Suppressor macrophage treated with lipopolysaccharide for 4 hours (primary cell): ENCODE results near the gene MYRIP.
"Not testable (repeated sequence)": the region's sequence is repeated elsewhere in the genome, so short reads cannot be mapped to it uniquely, and the experiment has no call there.

ENCODE experiments used
- DNase-seq: peaks from one replicate; pipeline ENCODE4 v3.0.0-alpha.2; 2020

Gene MYRIP

DNA sequence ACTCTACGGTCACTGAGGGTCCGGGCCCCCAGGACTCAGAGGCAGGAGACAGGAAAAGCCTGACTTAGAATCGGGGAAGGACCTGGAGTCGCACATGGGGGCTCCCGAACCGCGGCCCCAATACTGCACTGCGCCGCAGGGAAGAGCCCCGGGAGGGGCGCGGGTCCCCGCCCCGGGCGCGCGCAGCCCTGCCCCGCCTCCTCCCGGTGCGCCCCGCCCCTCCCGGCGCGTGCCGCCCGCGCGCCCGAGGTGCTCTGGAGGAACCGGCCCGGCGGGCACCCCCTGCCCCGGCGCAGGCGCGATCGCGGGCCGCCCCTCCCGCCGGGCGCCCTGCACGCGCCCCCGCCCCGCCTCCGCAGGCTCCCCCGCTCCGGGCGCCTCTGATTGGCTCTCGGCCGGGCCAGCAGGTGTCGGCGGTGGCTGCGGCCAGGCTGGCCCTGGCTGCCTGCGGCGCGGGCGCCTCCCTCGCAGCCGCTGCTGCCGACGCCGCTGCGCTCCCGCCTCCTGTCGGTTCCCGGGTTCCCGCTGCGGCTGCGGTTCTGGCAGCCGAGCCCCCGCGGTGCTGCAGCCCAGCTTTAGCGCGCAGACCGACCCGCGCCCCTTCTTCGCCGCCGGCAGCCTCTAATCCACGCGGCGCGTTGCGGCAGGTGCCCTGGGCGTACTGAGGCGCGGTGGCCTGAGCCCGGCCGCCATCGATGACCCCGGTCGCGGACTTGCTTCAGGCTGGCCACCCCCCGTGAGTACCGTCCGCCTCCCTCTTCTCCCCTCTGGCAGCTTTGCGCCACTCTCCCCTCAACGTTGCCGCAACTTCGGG, at the start of gene MYRIP:
Gene MYRIP, plus strand, starts transcription at position 429 of the 814 bp plus-strand sequence. CDS start 91,208 bp downstream, outside the sequence.
- DNase-seq = peak; percentile 5

DNA sequence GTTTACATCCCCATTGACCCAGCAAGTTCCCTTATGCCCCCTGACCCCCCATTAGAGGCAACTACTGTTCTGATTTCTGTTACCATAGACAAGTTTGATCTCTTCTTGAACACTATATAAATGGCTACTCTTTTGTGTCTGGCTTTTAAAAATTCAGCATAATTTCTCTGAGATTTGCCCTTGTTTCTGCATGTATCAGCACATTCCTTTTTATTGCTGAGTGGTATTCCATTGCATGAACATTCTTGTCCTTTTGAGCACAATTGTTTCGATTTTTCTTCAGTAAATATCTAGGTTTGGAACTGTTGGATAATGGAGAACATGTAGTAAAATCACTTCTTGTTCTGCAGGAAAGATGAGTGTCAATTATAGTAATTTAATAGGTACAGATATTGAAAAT, 49.1 kb upstream of the MYRIP start:
- DNase-seq = no peak

DNA sequence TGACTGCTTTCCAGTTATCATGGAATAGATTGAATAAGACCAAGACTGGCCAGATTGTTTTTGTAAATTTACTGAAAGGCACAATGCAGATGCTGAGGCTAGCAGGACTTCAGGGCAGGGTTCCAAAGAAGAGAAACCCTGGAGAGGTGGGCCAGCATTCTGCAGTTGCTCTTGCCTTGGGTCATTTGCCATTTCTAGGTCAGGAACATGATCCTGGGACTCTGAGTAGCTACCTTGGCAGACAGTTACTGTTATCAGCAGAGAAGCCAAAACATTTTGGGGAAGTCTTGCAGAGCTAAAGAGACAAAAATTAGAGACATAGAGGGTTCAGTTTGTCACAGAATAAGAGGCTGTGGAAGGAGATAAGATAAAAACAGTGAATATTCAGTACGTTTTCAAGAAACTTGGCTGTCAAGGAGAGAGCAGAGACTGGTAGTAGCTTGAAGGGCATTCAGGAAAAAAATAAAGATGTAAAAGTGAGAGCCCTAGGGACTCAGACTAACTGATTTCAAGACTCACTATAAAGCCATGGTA, 46.8 kb upstream of the MYRIP start:
- DNase-seq = no peak

DNA sequence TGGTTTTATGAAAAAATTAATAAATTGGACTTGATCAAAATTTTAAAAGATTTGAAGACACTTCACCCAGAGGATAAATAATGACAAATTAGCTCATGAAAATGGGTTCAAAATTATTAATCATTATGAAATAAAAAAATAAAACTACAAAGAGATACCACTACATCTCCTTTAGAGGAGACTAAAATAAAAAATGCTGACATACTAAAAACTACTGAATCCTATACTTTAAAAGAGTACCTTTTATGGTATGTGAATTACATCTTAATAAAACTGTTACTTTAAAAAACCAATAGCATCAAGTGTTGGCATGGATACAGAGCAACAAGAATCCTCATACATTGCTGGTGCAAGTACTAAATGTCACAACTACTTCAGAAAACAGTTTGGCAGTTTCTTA, 46.0 kb upstream of the MYRIP start:
- DNase-seq = no peak

DNA sequence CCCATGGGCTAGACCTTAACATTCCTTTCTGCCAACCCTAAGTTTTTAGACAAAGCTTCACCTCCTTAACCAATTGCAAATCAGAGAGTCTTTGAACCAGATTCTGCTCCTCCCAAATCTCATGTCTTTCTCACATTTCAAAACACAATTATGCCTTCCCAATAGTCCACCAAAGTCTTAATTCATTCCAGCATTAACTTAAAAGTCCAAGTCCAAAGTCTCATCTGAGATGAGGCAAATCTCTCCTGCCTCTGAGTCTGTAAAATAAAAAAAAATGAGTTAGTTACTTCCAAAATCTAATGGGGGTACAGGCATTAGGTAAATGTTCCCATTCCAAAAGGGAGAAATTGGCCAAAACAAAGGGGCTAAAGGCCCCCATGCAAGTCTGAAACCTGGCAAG, 43.8 kb upstream of the MYRIP start:
- DNase-seq = no peak

DNA sequence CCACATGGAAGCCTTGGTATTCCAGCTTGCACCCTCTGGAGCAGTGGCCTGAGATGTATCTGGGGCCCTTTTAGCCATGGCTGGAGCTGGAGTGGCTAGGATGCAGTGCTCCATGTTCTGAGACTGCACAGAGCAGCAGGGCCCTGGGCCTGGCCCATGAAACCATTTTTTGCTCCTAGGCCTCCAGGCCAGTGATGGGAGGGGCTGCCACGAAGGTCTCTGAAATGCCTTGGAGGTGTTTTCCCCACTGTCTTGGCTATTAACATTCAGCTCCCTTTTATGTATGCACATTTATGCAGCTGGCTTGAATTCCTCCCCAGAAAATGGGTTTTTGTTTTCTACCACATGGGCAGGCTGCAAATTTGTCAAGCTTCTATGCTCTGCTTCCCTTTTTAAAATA, 43.0 kb upstream of the MYRIP start:
- no peak for DNase-seq

DNA sequence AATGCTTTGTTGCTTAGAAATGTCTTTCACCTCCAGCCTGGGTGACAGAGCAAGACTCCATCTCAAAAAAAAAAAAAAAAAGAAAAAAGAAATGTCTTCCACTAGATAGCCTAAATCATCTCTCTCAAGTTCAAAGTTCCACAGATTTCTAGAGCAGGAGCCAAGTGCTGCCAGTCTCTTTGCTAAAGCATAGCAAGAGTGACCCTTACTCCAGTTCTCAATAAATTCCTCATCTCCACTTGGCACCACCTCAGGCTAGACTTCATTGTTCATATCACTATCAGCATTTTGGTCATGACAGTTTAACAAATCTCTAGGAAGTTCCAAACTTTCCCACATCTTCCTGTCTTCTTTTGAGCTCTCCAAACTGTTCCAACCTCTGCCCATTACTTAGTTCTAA, 42.5 kb upstream of the MYRIP start:
- DNase-seq = not testable (repeated sequence)

DNA sequence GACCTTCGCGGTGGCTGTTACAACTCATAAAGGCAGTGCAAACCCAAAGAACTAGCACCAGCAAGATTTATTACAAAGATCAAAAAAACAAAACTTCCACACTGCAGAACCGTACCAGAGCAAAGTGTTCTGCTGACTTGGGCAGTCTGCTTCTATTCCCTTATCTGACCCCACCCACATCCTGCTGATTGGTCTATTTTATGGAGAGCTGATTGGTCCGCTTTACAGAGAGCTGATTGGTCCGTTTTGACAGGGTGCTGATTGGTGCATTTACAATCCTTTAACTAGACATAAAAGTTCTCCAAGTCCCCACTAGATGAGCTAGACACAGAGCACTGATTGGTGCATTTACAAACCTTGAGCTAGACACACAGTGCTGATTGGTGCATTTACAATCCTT, 31.2 kb upstream of the MYRIP start:
- DNase-seq = not testable (repeated sequence)

DNA sequence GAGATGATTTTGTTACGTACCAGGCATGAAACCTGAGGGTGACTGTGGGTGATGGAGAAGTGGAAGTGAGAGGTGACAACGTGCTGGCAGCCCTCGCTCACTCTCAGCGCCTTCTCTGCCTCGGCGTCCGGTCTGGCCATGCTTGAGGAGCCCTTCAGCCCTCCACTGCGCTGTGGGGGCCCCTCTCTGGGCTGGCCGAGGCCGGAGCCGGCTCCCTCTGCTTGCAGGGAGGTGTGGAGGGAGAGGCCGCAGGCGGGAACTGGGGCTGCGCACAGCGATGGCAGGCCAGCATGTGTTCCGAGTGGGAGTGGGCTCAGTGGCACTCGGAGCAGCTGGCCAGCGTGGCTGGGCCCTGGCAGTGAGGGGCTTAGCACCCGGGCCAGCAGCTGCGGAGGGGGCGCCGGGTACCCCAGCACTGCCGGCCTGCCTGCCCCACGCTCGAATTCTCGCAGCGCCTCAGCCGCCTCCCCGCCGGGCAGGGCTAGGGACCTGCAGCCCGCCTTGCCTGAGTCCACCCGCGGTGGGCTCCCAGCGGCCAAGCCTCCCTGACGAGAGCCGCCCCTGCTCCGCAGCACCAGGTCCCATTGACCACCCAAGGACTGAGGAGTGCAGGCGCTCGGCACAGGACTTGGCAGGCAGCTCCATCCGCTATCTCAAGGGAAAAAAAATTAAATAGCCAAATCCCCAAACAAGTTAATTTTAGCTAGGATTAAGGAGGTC, 29.7 kb upstream of the MYRIP start:
- DNase-seq = no peak

DNA sequence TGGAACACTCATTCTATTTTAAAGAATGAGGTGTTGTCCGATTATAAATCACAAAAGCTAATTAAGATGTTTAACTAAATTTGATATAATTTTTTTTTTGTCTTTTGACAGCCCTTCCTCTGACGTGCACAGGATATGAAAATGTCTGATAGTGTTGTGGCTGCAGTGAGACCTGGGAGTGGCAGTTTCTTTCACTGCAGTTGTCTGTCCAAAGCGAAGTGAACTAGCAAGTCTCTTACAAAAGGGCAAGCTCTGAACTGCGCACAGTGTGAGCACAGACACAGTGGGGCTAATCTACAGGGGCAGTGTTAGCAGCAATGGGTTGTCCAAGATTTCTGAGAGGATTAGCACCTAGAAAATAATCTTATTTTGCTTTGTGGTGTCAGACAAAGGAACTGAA, 29.1 kb upstream of the MYRIP start:
- DNase-seq = no peak

DNA sequence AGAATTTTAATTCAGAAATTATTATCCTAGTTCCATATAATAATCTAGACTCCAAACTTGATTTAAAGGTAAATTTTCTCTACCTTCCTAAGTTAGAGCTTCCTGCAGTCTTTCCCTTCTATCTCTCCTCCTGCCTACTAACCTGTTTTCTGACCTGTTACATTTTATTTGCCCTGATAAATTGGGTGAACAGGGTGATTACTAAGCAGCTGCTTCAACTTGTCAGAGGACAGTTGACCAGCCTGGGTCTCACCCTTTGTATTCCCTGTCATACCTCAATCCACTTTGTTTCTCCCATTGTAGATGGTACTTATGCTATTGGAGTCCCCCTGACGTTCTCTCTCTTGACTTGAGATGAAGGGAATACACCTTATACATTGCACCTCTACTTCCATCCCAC, 28.4 kb upstream of the MYRIP start:
- no peak for DNase-seq

DNA sequence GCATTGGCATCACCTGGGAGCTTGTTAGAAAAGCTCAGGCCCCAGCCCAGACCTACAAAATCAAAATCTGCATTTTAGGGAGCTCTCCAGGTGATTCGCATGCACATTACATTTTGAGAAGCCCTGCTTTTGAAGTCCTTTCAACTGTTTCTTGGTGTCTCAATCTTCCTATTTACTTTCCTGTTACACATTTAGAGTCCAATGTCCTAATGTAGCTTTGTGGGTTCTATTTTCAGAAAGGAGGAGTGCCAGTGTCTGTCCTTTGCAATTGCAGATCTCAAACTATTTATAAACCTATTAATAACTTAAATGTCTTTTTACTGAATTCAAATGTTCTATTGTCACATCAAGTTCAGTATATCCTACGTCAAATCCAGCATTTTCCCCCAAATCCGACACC, 27.8 kb upstream of the MYRIP start:
- no peak for DNase-seq

DNA sequence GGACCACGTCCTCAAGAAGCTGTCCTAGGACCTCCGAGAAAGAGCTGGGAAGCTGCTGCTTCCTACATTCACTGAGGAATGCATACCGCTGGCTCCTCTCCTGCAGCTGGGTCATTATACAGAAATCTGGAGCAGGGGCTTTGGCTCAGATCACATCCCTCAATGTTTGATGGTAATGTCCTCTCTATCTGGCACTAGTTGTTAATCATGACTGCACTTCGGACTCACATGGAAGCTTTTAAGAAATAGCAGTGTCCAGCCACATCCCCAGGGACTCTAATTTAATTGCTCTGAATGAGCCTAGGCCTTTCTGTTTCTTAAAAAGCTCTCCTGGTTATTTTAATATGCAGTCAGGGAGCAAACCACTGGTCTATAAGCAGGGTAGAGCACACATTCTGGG, 25.7 kb upstream of the MYRIP start:
- DNase-seq = no peak

DNA sequence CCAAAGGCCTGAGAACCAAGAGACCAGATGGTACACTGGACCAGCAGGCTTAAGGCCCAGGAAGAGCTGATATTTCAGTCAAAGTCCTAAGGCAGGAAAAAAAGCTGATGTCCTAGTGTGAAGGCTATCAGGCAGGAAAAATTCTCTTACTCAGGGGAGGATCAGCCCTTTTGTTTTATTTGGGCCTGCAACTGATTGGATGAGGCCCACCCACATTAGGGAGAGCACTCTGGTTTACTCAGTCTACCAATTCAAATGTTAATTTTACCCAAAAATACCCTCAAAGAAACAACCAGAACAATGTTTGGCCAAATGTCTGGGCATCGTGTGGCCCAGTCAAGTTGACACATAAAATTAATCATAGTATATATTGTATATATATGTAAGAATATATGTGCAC, 24.5 kb upstream of the MYRIP start:
- no peak for DNase-seq

DNA sequence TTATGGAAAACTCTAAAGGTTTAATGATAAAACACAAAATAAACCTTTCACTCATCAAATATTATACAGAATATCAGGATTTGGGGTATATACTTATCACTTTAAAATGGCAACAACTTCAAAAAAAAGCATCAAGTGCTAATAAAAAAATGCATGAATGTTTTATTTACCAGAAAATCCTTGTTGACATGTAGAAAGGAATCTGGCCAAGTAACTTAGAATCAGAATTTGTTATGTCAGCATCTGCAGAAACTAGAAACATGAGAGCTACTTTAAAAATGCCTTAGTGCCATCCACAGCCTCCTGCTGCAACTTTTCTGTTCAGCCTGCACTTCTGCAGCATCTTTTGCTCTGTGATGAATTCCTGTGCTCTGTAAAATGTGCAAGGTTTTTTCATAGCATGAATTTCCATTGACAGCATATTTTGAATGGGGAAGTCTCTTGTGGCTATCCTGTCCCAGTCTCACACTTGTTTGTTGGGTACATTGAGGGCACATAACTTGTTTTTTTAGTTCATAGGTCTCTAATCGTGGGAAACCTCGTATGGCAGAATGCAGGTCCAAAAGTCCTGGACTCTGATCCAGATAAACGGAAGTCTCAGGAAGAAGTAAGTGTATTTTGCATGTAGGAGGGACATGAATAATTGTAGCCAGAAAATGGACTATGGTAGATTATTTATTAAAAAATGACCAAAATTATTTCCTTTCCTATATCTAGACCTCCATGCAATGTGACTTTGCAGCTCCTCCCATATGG, 21.1 kb upstream of the MYRIP start:
- DNase-seq = no peak

DNA sequence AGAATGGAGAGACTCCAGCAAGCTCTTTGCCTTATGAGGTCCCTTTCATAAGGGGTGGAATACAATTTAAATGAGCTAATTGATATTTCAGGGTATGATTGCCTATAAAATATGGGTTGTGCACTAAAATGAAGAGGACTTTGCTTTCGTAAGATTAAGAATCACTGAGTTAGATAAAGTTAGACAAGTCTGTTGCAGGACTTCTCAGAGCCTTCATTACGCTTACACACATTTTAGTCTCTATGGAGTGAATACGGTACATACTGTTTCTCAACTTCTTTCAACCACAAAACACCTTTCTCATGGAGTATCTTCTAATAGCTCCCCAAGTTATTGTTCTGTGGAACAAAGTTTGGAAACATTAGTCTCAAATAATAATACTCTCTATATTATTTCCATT, 17.8 kb upstream of the MYRIP start:
- DNase-seq = no peak

DNA sequence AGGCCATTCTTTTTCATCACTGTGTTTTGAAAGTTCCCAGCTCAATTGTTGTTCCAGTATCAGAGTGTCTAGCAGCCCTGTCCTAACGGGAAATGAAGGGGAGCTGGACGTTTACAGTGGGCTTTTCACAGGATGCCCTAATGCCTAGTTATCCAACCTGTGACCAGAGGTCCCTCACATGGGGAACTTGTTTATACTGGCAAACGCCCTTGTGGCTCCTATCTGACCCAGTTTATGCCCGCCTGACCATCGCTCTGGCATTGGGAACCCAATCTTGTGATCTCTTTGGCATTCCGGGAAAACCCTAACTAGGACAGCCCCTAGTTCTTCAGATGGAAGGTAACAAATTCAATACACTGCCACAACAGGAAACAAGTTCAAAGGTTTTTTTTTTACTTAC, 14.5 kb upstream of the MYRIP start:
- DNase-seq = no peak

DNA sequence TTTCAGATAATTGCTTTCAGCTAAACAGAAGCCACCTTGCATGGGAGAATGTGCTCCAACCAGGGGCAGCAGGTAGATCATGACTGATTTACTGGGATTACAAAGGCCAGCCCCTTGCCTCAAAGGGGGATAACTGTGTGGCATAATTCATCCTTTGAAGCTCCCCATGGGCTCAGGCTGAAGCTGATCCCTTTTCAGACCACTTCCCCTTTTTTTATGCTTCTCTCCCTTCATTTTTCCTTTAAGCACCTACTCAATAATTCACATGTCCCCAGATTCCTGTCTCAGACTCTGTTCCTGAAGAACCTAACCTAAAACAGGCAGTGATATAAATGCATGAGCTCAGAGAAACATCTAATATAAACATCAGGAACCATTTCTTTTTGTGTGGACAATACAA, 8.2 kb upstream of the MYRIP start:
- no peak for DNase-seq

DNA sequence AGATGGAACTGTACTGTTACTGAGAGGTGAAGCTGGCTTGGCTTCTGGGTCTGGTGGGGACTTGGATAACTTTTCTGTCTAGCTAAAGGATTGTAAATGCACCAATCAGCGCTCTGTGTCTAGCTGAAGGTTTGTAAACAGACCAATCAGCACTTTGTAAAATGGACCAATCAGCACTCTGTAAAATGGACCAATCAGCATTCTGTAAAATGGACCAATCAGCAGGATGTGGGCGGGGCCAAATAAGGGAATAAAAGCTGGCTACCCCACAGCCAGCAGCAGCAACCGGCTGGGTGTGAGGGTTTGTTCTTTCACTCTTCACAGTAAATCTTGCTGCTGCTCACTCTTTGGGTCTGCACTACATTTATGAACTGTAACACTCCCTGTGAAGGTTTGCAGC, 6.9 kb upstream of the MYRIP start:
- not testable (repeated sequence) for DNase-seq

DNA sequence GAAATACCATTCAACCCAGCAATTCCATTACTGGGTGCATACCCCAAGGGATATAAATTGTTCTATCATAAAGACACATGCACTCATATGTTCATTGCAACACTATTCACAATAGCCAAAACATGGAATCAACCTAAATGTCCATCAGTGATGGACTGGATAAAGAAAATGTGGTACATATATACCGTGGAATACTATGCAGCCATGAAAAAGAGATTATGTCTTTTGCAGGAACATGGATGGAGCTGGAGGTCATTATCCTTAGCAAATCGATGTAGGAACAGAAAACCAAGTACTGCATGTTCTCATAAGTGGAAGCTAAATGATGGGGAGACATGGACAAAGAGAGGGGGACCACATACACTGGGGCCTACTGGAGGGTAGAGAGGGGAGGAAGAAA, 5.5 kb upstream of the MYRIP start:
- DNase-seq = no peak

DNA sequence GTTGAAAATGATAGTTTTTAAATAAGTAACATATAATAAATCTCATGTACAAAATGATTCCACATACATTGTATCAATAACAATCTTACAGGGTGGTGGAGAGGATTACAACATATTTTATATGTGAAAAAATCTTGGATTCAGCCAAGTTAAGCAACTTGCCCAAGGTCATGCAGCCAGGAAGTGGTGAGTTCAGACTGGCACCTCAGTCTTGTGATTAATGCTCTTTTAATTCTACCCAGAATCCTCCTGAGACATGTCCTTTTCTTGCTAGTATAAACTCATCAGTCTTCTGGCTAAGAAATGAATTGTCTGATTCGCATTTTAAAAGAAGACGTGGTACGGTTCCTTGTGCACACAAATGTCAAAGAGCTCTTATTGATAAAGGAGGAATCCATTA, 4.5 kb upstream of the MYRIP start:
- DNase-seq = no peak

DNA sequence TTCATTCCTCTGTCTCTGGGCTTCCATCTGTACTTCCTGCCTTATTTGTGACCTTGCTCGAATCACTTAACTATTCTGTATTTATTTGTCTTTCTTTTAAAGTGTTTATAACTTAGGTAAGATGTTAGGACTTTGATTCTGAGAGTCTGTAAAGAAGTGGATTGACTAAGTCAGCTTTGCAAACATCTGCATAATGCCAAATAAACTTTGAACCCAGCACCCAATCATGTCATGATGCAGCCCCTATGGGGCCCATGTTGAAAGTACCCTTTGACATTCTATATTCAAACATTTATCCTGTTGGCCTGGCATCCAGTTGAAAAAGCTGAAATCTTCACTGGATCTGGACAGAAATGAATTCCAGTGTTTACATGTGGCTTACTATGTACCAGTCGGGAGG, 3.8 kb upstream of the MYRIP start:
- no peak for DNase-seq

DNA sequence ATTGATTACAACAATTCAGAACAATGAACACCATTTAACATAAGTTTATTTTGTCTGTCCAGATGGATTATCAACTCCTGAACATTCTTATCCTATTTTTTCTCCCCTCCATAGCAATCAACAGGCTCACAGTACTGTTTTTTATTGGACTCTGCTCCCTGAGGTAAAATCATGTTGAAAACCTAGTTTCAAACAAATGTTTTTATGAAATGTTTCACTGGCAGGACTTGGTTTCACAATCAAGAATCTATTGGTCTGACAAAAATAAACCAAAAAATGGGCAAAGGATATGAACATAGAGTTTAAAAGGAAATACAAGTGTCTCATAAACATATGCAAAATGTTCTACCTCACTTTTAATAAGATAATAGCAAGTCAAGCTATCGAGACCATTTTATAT, 2.6 kb upstream of the MYRIP start:
- no peak for DNase-seq
